ENCODE results near the gene ATP5MK. TPM values are rescaled to one million over a fixed set of nuclear protein-coding genes. Genes with fewer than 3 reads are reported as not detected.
A peak's percentile ranks its signal among the peaks of the same experiment; 100 is the strongest.

ATP5MK gene, protein sequence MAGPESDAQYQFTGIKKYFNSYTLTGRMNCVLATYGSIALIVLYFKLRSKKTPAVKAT
- total RNA-seq (100 to 1,000 TPM; 257 to 259 TPM), polyA plus RNA-seq (ENCODE audit: insufficient read length in 6 of 6) (100 to 1,000 TPM; 145 to 175 (median 153) TPM)
- long read RNA-seq, donor 1, transcript ATP5MD-201 (4 exons, 364 nt), result major isoform, 242 of 326 reads
- long read RNA-seq, donor 1, partial matches to known transcripts, result 79 of 326 reads
- long read RNA-seq, donor 1, other reads (novel, unspliced or antisense), result 0 of 326 reads
- long read RNA-seq, donor 2, transcript ATP5MD-201 (4 exons, 364 nt), result major isoform, 173 of 209 reads
- long read RNA-seq, donor 2, partial matches to known transcripts, result 34 of 209 reads
- long read RNA-seq, donor 2, other reads (novel, unspliced or antisense), result 0 of 209 reads
- long read RNA-seq, donor 3, transcript ATP5MD-201 (4 exons, 364 nt), result major isoform, 176 of 184 reads
- long read RNA-seq, donor 3, partial matches to known transcripts, result 6 of 184 reads
- long read RNA-seq, donor 3, other reads (novel, unspliced or antisense), result 0 of 184 reads
- long read RNA-seq, donor 4, transcript ATP5MD-202 (5 exons, 560 nt), result minor isoform, 12 of 273 reads
- long read RNA-seq, donor 4, transcript ATP5MD-204 (5 exons, 626 nt), result minor isoform, 10 of 273 reads
- long read RNA-seq, donor 4, transcript ATP5MD-201 (4 exons, 364 nt), result major isoform, 243 of 273 reads
- long read RNA-seq, donor 4, partial matches to known transcripts, result 2 of 273 reads
- long read RNA-seq, donor 4, other reads (novel, unspliced or antisense), result 6 of 273 reads
- long read RNA-seq, donor 5, transcript ATP5MD-201 (4 exons, 364 nt), result major isoform, 202 of 223 reads
- long read RNA-seq, donor 5, partial matches to known transcripts, result 20 of 223 reads
- long read RNA-seq, donor 5, other reads (novel, unspliced or antisense), result 0 of 223 reads
- long read RNA-seq, donor 6, transcript ATP5MD-202 (5 exons, 560 nt), result minor isoform, 5 of 293 reads
- long read RNA-seq, donor 6, transcript ATP5MD-201 (4 exons, 364 nt), result major isoform, 248 of 293 reads
- long read RNA-seq, donor 6, partial matches to known transcripts, result 30 of 293 reads
- long read RNA-seq, donor 6, other reads (novel, unspliced or antisense), result 7 of 293 reads
- long read RNA-seq, donor 7, transcript ATP5MD-201 (4 exons, 364 nt), result major isoform, 115 of 128 reads
- long read RNA-seq, donor 7, partial matches to known transcripts, result 10 of 128 reads
- long read RNA-seq, donor 7, other reads (novel, unspliced or antisense), result 0 of 128 reads
- long read RNA-seq, donor 8, transcript ATP5MD-201 (4 exons, 364 nt), result major isoform, 117 of 126 reads
- long read RNA-seq, donor 8, partial matches to known transcripts, result 6 of 126 reads
- long read RNA-seq, donor 8, other reads (novel, unspliced or antisense), result 0 of 126 reads
- long read RNA-seq, donor 9, partial matches to known transcripts, result 0 of 3 reads
- long read RNA-seq, donor 9, other reads (novel, unspliced or antisense), result 0 of 3 reads
- long read RNA-seq, donor 10, transcript ATP5MD-201 (4 exons, 364 nt), result major isoform, 146 of 158 reads
- long read RNA-seq, donor 10, transcript ATP5MD-204 (5 exons, 626 nt), result minor isoform, 8 of 158 reads
- long read RNA-seq, donor 10, partial matches to known transcripts, result 1 of 158 reads
- long read RNA-seq, donor 10, other reads (novel, unspliced or antisense), result 2 of 158 reads
- long read RNA-seq, donor 11, transcript ATP5MD-204 (5 exons, 626 nt), result minor isoform, 13 of 273 reads
- long read RNA-seq, donor 11, transcript ATP5MD-201 (4 exons, 364 nt), result major isoform, 234 of 273 reads
- long read RNA-seq, donor 11, partial matches to known transcripts, result 20 of 273 reads
- long read RNA-seq, donor 11, other reads (novel, unspliced or antisense), result 0 of 273 reads
- long read RNA-seq, donor 12, transcript ATP5MD-201 (4 exons, 364 nt), result major isoform, 101 of 112 reads
- long read RNA-seq, donor 12, partial matches to known transcripts, result 6 of 112 reads
- long read RNA-seq, donor 12, other reads (novel, unspliced or antisense), result 0 of 112 reads

DNA sequence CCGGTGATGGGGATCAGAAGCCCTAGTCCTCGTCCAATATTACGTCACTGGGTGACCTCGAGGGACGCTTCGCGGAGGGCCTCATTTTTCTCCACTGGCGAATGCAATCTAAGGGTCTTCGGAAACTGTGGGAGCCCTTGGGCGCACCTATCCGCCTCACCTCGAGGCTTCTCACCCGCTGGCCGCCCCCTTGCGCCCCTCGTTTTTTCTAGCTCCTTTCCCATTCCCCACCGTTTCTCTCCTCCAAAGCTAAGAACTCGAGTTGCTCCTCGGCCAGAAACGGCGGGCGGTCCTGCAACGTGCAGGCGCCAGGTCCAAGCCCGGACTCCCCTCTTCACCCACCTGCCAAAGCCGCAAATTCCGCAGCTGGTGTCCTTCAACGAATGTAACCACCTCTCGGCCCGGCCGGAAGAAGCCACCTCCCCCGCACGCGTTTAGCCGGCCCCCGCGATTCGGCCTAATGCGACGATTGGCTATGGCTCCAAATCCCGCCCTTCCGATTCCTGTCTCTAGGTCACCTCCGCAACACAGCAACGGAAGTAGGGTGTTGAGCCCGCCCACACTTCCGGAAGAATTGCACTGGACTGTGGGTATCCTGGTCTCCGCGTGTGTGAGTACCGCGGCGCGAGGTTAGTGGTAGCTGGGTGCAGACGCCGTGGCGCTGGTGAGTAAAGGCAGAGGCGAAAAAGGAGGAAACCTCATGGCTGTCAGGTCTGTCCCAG is at the start of gene ATP5MK, which contains the start of gene PDCD11:
Gene ATP5MK, minus strand, starts transcription at position 409 of the 722 bp plus-strand sequence. CDS start 4,018 bp downstream, outside the sequence.
Gene PDCD11, plus strand, starts transcription at position 560 of the 722 bp plus-strand sequence. CDS start 1,801 bp downstream, outside the sequence.
- peak; percentile 95 to 98 (median 98) for DNase-seq
- Histone ChIP-seq H3K27ac (peak within 1 kb of the TSS; percentile 57 to 76), H3K27me3 (no peaks in the 10 kb centered on the region), H3K9me3 (no peaks in the 10 kb centered on the region), H3K4me1 (peaks cover 18 to 56% of the 10 kb centered on the region in 2 donors), H3K4me3 (peak within 1 kb of the TSS; percentile 71 to 95), H3K36me3 (peaks cover 0 to 40% of the 10 kb centered on the region in 2 donors)
- TF ChIP-seq, protein P1, sequence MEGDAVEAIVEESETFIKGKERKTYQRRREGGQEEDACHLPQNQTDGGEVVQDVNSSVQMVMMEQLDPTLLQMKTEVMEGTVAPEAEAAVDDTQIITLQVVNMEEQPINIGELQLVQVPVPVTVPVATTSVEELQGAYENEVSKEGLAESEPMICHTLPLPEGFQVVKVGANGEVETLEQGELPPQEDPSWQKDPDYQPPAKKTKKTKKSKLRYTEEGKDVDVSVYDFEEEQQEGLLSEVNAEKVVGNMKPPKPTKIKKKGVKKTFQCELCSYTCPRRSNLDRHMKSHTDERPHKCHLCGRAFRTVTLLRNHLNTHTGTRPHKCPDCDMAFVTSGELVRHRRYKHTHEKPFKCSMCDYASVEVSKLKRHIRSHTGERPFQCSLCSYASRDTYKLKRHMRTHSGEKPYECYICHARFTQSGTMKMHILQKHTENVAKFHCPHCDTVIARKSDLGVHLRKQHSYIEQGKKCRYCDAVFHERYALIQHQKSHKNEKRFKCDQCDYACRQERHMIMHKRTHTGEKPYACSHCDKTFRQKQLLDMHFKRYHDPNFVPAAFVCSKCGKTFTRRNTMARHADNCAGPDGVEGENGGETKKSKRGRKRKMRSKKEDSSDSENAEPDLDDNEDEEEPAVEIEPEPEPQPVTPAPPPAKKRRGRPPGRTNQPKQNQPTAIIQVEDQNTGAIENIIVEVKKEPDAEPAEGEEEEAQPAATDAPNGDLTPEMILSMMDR (IDR thresholded peaks at IDR 0.05), result no peak
- ATAC-seq, result peak; percentile 100
- intact Hi-C loops (cut with DNase I), result no loop called here

DNA sequence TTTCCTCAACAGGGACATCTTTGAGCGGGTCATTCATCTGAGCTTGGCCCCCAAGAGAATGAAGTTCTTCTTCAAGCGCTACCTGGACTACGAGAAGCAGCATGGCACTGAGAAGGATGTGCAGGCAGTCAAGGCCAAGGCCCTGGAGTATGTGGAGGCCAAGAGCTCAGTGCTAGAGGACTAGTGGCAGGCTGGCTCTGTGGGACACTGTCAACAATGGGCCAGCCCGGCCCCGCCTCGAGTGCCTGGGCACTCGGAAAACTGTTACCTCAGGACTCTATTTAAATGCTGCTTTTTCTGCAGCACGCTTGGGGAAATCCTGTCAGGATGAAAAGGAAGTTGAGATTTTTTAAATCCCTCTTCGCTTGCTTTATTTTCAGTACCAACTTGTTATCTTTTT is 49.1 kb upstream of the ATP5MK start:
- H3K36me3 ChIP-seq, result peaks cover 0 to 98% of the 10 kb centered on the region in 2 donors
- peak overlapping the region in 1 of 2 donors; percentile 63 for H3K27ac ChIP-seq
- intact Hi-C loops (cut with DNase I), result no loop called here
- ATAC-seq, result no peak
- H3K27me3 ChIP-seq, result no peaks in the 10 kb centered on the region
- no peak overlapping the region for H3K4me3 ChIP-seq
- TF ChIP-seq, protein P1 (IDR thresholded peaks at IDR 0.05), result no peak
- no peaks in the 10 kb centered on the region for H3K9me3 ChIP-seq
- peak in 1 of 4 donors; percentile 55 for DNase-seq
- peaks cover 27 to 69% of the 10 kb centered on the region in 2 donors for H3K4me1 ChIP-seq

DNA sequence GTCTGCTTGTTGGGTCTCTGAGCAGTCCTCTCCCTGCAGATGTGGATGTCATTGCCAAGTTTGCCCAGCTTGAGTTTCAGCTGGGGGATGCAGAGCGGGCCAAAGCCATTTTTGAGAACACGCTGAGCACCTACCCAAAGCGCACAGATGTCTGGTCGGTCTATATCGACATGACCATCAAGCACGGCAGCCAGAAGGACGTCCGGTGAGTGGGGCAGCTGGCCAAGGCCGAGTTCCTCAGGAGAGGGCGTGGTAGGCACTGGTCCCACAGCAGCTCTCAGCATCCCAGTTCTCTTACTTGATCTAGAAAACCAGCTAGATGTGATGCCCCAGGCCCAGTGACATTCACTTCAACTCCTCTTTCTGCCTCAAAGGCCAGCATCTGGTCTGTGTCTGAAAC is 48.2 kb upstream of the ATP5MK start:
- H3K4me3 ChIP-seq, result no peak overlapping the region
- TF ChIP-seq, protein P1 (IDR thresholded peaks at IDR 0.05), result no peak

More for the DNA sequence above, 48.2 kb upstream of the ATP5MK start:
- DNase-seq, result peak in 1 of 4 donors; percentile 58
- Histone ChIP-seq H3K27ac (no peak overlapping the region), H3K4me1 (peaks cover 19 to 60% of the 10 kb centered on the region in 2 donors), H3K36me3 (peaks cover 0 to 98% of the 10 kb centered on the region in 2 donors), H3K9me3 (no peaks in the 10 kb centered on the region), H3K27me3 (no peaks in the 10 kb centered on the region)
- no peak for ATAC-seq
- intact Hi-C loops (cut with DNase I), result no loop called here
